ENCODE results near the gene OCIAD2.

OCIAD2 gene

GRCh38 chr4:48902266-48902665 is 4.3 kb downstream of the OCIAD2 start:
- Histone ChIP-seq H3K79me2 (ENCODE audit: insufficient read depth, low read length) (peaks cover 8% of the 10 kb centered on the region; the same call in 1 of the 2 replicates), H3K27me3 (ENCODE audit: low read length) (no peaks in the 10 kb centered on the region), H3K9me3 (ENCODE audit: insufficient read depth, low read length) (no peaks in the 10 kb centered on the region), H3K27ac (ENCODE audit: low read depth, low read length) (no peak overlapping the region), H3K36me3 (ENCODE audit: low read length) (0 out of 2 replicates have a peak, but pooled peaks cover 8% of the 10 kb centered on the region), H3K4me2 (ENCODE audit: low read depth, low read length, poor library complexity, severe bottlenecking) (no peak overlapping the region), H2AFZ (ENCODE audit: low read depth, low read length, severe bottlenecking) (no peak overlapping the region), H3K4me3 (ENCODE audit: insufficient read depth, low read length, poor library complexity, severe bottlenecking) (no peak overlapping the region), H3K9me2 (replicated peaks; ENCODE audit: insufficient read depth, low read length) (no peaks in the 10 kb centered on the region), H3F3A (ENCODE audit: insufficient read depth) (no peaks in the 10 kb centered on the region), H3K9ac (ENCODE audit: low read length) (no peak overlapping the region), H4K20me1 (ENCODE audit: low read depth, low read length) (no peaks in the 10 kb centered on the region)
- TF ChIP-seq CTCF (IDR thresholded peaks at IDR 0.05; ENCODE audit: insufficient read depth, low read length, poor library complexity, severe bottlenecking) (no peak), EZH2phosphoT487 (conservative IDR thresholded peaks at IDR 0.05; ENCODE audit: low read length) (no peak)

- TF ChIP-seq CTCF (IDR thresholded peaks at IDR 0.05; ENCODE audit: insufficient read depth, low read length, poor library complexity, severe bottlenecking) (no peak), EZH2phosphoT487 (conservative IDR thresholded peaks at IDR 0.05; ENCODE audit: low read length) (no peak)
- H3K9me2 ChIP-seq (replicated peaks; ENCODE audit: insufficient read depth, low read length), result no peaks in the 10 kb centered on the region
- no peaks in the 10 kb centered on the region for H4K20me1 ChIP-seq (ENCODE audit: low read depth, low read length)
- H3K27ac ChIP-seq (ENCODE audit: low read depth, low read length), result no peak overlapping the region
- no peak overlapping the region for H3K4me3 ChIP-seq (ENCODE audit: insufficient read depth, low read length, poor library complexity, severe bottlenecking)
- no peak overlapping the region for H3K4me2 ChIP-seq (ENCODE audit: low read depth, low read length, poor library complexity, severe bottlenecking)
- no peaks in the 10 kb centered on the region for H3F3A ChIP-seq (ENCODE audit: insufficient read depth)
- H3K9ac ChIP-seq (ENCODE audit: low read length), result no peak overlapping the region
- no peaks in the 10 kb centered on the region for H3K9me3 ChIP-seq (ENCODE audit: insufficient read depth, low read length)
- no peaks in the 10 kb centered on the region for H3K27me3 ChIP-seq (ENCODE audit: low read length)
- 0 out of 2 replicates have a peak, but pooled peaks cover 8% of the 10 kb centered on the region for H3K36me3 ChIP-seq (ENCODE audit: low read length)
- peaks cover 5% of the 10 kb centered on the region; the same call in 1 of the 2 replicates for H3K79me2 ChIP-seq (ENCODE audit: insufficient read depth, low read length)
- H2AFZ ChIP-seq (ENCODE audit: low read depth, low read length, severe bottlenecking), result no peak overlapping the region
Measured at GRCh38 chr4:48901196-48901595, 5.4 kb downstream of the OCIAD2 start.

- no peak for TF ChIP-seq EZH2phosphoT487 (conservative IDR thresholded peaks at IDR 0.05; ENCODE audit: low read length)
- TF ChIP-seq CTCF (IDR thresholded peaks at IDR 0.05; ENCODE audit: insufficient read depth, low read length, poor library complexity, severe bottlenecking), result no peak
- H3K27me3 ChIP-seq (ENCODE audit: low read length), result no peaks in the 10 kb centered on the region
- H3K9ac ChIP-seq (ENCODE audit: low read length), result no peak overlapping the region
- H2AFZ ChIP-seq (ENCODE audit: low read depth, low read length, severe bottlenecking), result no peak overlapping the region
- no peaks in the 10 kb centered on the region for H3K9me3 ChIP-seq (ENCODE audit: insufficient read depth, low read length)
- H3K9me2 ChIP-seq (replicated peaks; ENCODE audit: insufficient read depth, low read length), result no peaks in the 10 kb centered on the region
- H3K36me3 ChIP-seq (ENCODE audit: low read length), result 0 out of 2 replicates have a peak, but pooled peaks cover 8% of the 10 kb centered on the region
- no peak overlapping the region for H3K4me3 ChIP-seq (ENCODE audit: insufficient read depth, low read length, poor library complexity, severe bottlenecking)
- no peaks in the 10 kb centered on the region for H4K20me1 ChIP-seq (ENCODE audit: low read depth, low read length)
- H3K27ac ChIP-seq (ENCODE audit: low read depth, low read length), result no peak overlapping the region
- no peaks in the 10 kb centered on the region for H3K79me2 ChIP-seq (ENCODE audit: insufficient read depth, low read length)
- no peaks in the 10 kb centered on the region for H3F3A ChIP-seq (ENCODE audit: insufficient read depth)
- H3K4me2 ChIP-seq (ENCODE audit: low read depth, low read length, poor library complexity, severe bottlenecking), result no peak overlapping the region
Measured at GRCh38 chr4:48899950-48900349, 6.6 kb downstream of the OCIAD2 start.

Measured in SU-DHL-6 (cell line).